Panc1 (cell line): ENCODE data around the gene VSTM2L.

Source experiments
- POLR2AphosphoS5 ChIP-seq: IDR thresholded peaks from 2 replicates; pipeline ENCODE4 v1.6.1; 2012; ENCODE audit warnings: mild to moderate bottlenecking, low read depth, low read length, moderate library complexity
- TCF7L2 ChIP-seq: IDR thresholded peaks from 2 replicates; pipeline ENCODE4 v1.6.1; 2011; ENCODE audit warnings: mild to moderate bottlenecking, low read depth, low read length, inconsistent platforms
- TF ChIP-seq, protein P1 (sequence below): fragments of 450-650 bp; IDR thresholded peaks from 2 replicates; pipeline ENCODE4 v1.5.1; 2017; ENCODE audit warnings: mild to moderate bottlenecking

DNA sequence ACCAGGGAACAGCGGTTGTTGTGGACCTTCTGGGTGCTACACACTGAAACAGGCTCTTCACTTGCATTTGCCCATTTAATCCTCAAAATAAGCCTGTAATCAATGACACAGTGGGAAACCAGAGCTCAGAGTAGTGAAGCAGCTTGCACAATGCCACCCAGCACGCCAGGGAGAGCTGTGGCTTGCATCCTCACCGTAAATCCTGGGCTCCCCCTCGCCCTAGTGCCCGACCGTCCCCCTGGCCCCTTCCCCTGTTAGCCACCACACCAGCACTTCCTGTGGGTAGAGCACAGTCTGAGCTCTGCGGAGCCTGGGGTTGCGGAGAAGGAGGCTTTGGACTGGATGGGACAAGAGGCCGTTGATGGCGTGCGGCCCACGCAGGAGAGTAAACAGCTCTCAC lies 14.5 kb downstream of the VSTM2L start:
- TF ChIP-seq, protein P1, sequence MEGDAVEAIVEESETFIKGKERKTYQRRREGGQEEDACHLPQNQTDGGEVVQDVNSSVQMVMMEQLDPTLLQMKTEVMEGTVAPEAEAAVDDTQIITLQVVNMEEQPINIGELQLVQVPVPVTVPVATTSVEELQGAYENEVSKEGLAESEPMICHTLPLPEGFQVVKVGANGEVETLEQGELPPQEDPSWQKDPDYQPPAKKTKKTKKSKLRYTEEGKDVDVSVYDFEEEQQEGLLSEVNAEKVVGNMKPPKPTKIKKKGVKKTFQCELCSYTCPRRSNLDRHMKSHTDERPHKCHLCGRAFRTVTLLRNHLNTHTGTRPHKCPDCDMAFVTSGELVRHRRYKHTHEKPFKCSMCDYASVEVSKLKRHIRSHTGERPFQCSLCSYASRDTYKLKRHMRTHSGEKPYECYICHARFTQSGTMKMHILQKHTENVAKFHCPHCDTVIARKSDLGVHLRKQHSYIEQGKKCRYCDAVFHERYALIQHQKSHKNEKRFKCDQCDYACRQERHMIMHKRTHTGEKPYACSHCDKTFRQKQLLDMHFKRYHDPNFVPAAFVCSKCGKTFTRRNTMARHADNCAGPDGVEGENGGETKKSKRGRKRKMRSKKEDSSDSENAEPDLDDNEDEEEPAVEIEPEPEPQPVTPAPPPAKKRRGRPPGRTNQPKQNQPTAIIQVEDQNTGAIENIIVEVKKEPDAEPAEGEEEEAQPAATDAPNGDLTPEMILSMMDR: no peak
- no peak for TF ChIP-seq TCF7L2
- TF ChIP-seq POLR2AphosphoS5: no peak
